Endometrium (tissue), 2 donors: Measurements from ENCODE around the gene C6orf89.
"Not testable (repeated sequence)": the region's sequence is repeated elsewhere in the genome, so short reads cannot be mapped to it uniquely, and the experiment has no call there.

Experiments used
- FAIRE-seq: peaks from 2 replicates; lab custom pipeline; 2012; peaks lifted over from hg19 to GRCh38; lab: Jason Lieb, UNC
- donor health status: control.
- donor health status: control.

Gene C6orf89

DNA sequence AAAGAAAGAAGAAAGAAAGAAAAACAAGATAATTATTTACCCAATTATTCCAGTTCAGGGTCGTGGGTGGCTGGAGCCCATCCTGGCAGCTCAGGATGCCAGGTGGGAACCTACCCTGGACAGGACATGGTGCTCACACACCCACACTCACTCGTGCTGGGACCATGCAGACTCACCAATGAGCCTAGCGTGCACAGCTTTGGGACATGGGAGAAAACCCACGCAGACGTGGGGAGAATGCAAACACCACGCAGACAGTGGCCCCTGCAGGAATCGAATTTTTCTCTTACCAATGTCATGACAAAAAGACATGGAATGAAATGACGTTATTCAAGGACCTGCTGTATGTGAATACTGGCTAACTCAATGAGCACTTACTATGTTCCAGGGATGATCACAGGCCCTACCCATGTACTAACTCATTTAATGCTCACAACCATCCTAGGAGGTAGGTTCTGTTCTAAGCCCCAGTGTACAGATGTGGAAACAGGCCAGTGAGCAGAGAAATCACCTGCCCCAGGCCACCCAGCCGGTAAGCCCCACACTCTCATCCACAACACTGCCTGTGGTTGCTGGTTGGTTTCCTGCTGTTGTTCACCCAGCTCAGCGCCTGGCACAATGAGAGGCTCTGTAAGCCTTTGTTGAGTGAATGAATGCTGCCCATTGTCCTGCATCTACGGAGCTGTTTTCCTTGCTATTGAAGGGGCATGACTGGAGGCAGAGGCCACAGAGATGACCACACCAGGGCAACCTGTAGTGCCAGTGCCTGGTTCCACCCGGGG is 62.0 kb downstream of the C6orf89 start:
- no peak for FAIRE-seq

DNA sequence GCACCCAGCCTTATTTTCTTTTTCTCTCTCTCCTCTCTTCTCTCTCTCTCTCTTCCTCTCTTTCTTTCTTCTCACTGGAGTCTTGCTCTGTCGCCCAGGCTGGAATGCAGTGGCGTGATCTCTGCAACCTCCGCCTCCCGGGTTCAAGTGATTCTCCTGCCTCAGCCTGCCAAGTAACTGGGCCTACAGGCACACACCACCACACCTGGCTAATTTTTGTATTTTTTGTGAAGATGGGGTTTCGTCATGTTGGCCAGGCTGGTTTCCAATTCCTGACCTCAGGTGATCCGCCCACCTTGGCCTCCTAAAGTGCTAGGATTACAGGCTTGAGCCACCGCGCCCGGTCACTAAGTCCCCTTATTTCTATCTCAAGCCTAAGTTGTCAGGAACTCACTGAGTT is 63.3 kb downstream of the C6orf89 start:
- not testable (repeated sequence) for FAIRE-seq

DNA sequence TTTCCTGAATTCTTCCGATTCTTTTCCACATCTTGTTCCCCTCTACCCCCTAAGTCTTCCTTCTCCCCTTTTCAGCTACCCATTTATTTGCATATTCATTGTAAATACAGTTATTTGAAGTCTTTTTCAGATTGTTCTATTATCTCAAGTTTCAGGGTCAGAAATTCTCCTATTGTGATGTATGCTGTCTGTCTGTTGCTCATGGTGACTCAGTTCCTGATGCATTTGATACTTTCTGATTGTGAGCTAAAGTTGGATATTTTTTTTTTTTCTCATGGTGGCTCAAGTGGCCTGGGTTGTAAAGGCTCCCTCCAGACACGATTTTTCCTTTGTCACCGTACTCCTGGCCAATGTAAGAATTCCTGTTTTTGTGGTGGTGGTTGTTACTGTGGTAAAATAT is 63.9 kb downstream of the C6orf89 start:
- FAIRE-seq, result no peak

DNA sequence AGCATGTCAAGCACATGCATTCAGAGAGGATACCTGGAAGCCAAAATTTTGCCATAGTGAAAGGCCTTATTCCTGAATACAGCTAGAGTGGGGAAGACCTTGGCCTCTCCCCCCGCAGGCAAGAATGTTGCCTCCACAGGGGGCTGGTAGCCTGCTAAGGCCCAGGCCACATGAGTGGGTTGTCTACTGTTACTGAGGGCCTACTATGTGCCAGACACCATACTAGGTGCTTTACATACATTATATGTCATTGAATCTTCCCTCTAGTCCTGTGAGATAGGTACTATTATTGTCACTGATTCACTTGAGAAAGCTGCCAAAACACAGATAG is 68.1 kb downstream of the C6orf89 start:
- FAIRE-seq, result no peak

DNA sequence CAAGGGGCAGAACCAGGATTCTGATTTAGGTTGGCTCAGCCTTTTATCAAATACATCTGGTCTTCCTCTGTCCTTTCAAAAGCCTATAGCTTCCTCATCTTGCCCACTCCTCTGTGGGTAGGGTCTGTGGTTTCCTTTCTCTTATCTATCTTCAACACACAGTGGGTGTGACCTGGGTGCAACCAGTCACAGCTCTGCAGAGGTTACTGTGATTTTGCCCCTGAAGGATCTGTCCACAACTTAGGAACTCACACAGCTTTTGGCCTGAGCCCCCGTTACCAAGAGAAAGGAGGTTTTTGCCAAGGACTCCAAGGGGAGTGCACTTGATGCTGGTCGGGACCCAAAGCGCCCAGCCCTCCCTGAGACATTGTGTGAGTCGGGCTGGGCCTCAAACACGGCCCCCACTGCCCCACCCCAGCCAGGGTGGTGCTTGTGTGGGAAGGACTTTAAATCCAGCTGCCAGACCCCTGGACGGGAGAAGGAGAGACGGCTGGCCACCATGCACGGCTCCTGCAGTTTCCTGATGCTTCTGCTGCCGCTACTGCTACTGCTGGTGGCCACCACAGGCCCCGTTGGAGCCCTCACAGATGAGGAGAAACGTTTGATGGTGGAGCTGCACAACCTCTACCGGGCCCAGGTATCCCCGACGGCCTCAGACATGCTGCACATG is 68.6 kb downstream of the C6orf89 start, which contains the start of gene PI16:
PI16 (plus strand) TSS at position 477 of the 670 bp plus-strand sequence; CDS start at position 500, 23 bp downstream.
- no peak for FAIRE-seq

DNA sequence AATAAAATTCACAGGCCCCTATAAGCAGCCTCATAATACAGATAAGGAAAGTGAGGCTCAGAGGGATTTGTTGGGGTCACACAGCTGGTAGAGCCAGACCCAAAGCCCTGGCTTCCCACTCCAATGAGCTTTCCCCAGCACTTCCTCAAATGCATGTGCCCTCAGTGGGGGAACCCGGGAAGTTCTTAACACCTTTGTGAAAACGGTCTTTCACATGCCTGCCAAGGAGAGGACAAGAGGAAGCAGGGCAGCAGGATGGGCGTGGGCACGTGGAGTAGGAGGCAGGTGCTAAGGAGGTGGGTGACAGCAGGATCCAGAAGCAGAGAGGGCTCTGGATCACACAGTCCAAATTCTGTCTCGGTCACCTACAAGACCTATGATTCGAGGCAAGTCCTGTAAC is 69.4 kb downstream of the C6orf89 start:
- FAIRE-seq, result no peak

DNA sequence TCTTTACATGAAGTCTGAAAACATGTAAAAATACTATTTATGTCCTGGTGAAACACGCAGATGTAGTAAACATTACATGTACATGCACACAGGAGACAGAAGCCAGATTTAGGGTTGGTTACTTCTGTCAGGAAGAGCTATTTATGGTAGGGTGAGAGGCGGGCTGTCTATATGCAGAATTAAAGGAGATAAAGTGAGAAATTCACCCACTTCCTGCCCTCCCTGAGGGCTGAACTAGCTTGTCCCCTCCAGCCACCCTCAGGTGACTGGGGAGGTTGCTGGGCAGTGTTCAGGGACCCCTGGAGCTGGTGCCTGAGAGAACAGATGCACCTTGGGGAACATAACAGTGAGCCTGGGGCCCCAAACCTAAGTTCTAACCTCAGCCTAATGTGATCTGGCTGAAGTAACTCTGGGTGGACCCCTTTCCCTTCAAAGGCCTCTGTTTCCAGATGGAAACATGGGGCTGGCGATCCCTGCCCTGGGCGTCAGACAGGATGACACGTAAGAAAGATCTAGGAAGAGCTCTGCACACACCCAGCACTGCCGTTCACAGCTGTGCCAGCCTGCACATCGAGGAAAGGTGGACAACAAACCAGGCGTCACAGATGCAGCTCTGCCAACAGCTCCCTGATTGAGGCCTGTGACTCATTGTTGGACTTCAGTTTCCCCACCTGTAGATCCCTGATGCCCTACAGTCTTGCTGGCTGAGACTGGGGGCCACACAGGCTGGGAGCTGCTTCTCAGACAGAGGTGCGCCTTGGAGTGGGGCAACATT is 70.1 kb downstream of the C6orf89 start:
- no peak for FAIRE-seq

DNA sequence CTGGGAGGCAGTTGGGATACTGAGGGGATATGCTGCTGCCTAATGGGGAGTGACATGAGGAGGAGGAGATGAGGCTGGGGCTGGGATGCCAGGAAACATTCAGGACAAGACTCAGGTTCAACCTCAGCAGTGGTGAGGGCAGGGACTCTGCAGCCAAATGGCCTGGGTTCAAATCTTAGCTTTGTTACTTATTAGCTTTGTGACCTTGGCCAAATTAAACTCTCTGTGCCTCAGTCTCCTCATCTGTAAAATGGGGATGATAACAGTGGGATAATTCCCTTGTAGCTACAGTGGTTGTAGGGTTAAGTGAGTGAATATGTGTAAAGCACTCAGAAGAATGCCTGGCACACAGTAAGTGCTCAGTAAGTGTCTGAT is 70.7 kb downstream of the C6orf89 start:
- no peak for FAIRE-seq

DNA sequence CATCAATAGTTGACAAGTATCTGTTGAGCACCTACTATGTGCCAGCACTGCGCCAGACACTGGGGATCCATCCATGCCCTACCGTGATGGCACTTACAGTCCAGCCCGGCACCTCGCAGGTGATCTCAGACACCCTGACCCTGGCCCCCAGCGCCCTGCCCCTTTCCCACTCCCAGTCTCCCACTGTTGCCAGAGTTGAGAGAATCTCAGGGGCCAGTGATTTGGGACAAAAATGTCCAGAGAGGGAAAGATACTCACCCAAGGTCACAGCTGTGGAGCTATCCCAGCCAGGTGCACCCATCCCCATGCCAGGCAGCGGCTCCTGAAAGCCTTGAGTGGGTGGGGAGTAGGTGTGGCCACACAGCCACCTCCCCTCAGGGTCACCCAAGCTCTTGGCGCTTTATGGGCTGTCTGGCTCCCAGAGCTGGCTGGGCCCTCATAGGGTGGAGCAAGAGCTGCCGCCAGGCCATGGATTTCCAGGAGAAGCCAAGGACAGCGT is 72.1 kb downstream of the C6orf89 start:
- no peak for FAIRE-seq

DNA sequence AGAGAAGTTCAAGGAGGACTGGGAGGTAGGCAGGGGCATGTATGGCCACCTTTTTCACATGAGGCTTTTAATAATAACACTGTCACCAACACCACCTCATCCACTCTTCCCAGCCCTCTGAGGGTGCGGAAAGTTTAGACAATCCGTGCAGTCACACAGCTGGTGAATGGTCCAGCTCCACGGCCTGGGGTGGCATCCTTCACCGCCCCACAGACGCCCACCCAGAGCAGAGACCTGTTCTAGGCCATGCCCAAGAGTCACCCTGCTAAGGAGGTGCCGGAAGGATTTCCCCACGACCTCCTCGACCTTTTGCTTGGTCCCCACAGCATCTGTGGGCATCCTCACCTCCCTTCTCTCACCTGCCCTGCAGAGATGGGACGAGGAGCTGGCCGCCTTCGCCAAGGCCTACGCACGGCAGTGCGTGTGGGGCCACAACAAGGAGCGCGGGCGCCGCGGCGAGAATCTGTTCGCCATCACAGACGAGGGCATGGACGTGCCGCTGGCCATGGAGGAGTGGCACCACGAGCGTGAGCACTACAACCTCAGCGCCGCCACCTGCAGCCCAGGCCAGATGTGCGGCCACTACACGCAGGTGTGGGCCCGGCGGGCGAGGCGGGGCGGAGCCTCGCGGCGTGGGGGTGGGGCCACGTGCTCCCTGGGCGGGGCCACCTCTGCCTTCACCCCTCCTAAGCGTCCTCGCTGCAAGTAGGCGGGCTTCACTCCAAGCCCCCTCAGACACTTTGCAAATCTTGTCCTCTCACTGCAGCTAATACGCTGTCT is 73.2 kb downstream of the C6orf89 start:
- FAIRE-seq, result no peak

DNA sequence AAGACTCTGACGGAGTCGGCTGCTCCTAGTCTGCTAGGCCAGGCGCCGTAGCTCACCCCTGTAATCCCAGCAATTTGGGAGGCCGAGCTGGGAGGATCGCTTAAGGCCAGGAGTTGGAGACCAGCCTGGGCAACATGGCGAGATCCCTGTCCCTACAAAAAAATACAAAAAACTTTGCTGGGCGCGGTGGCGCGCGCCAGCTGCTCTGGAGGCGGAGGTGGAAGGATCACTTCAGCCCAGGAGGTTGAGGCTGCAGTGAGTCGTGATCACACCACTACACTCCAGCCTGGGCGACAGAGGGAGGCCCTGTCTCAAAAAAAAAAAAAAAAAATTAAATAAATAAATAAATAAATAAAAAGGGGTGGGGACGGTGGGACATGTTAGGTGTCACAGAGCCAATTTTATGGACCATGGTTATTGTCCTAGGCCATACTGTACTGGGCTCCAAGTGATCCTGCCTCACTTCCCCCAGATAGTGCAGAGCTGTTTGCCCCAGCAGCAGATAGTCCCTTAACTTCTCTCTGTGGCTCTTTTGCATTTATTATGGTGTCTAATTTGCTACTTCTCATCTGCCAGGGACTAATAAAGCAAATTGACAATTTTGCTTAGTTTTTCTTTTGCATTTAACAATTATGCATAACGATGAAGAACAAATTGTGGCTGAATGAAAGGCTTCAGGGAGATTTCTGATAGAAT is 74.0 kb downstream of the C6orf89 start:
- FAIRE-seq, result no peak

DNA sequence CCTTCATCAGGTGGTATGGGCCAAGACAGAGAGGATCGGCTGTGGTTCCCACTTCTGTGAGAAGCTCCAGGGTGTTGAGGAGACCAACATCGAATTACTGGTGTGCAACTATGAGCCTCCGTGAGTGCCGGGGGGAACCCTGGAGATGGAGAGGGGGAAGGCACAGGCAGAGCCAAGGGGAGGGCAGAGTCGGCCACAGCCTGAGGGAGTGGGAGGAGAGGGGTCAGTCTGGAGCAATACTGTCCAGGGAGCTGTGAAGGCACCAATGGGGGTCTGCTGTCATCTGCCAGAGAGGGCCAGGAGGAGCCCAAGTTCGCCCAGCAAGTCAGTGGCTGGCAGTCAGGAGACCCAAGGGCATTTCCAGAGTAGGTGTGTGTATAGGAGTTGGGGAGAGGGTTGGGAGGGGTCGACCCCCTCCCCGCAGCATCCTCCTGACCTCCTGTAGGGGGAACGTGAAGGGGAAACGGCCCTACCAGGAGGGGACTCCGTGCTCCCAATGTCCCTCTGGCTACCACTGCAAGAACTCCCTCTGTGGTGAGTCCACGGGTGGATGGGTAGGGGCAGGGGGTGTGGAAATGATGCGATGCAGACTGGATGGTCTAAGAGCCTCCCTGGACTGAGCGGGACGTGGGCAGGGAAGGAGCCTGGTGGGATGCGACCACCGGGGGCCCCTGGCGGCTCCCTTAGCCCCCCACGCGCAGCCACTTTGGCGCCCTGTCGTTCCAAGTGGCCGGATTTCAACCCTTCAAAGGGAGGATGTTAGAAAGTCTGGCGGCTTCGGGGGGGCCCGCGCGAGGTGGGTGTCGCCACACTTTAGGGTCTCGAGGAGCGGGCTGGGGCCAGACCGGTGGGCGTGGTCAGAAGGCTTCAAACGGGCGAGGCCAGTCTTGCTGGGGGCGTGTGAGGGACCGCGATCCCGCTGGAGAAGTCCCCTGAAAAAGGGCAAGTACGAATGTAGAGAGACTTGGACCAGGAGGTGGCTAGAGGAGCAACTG is 76.0 kb downstream of the C6orf89 start:
- no peak for FAIRE-seq

DNA sequence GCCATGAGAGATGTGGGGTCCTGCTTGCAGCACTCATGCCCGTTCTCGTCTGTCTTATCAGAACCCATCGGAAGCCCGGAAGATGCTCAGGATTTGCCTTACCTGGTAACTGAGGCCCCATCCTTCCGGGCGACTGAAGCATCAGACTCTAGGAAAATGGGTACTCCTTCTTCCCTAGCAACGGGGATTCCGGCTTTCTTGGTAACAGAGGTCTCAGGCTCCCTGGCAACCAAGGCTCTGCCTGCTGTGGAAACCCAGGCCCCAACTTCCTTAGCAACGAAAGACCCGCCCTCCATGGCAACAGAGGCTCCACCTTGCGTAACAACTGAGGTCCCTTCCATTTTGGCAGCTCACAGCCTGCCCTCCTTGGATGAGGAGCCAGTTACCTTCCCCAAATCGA is 77.1 kb downstream of the C6orf89 start:
- no peak for FAIRE-seq

DNA sequence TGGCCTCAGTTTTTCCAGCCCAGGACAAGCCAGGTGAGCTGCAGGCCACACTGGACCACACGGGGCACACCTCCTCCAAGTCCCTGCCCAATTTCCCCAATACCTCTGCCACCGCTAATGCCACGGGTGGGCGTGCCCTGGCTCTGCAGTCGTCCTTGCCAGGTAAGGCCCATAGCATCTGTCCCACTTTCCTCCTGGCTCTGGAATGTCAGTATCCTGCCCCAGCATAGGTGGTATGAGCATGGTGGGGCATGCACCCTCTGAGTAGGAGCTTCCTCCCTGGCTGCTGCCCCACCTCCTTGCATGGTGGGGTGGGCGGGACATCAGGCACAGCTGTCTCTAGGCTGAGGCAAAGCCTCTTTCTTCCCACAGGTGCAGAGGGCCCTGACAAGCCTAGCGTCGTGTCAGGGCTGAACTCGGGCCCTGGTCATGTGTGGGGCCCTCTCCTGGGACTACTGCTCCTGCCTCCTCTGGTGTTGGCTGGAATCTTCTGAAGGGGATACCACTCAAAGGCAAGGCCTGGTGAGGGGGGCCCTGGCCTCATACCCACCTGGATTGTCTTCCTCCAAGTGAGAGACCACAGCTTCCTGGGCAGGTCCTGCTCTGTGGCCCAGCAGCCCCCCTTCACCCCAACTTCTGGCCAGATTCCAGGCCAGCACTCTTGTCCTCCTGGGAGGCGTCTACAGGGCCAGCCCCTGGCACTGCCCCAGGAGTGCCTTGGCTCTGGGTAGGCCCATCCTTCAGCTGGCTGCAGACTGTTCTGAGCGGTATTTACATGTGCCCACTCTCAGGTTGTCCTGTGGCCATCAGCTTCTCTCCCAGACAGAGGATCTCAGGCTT is 77.9 kb downstream of the C6orf89 start:
- no peak for FAIRE-seq

DNA sequence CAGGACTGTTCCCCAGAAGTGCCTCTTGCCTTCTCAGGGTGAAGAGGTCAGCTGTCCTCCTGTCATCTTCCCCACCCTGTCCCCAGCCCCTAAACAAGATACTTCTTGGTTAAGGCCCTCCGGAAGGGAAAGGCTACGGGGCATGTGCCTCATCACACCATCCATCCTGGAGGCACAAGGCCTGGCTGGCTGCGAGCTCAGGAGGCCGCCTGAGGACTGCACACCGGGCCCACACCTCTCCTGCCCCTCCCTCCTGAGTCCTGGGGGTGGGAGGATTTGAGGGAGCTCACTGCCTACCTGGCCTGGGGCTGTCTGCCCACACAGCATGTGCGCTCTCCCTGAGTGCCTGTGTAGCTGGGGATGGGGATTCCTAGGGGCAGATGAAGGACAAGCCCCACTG is 78.6 kb downstream of the C6orf89 start:
- no peak for FAIRE-seq

DNA sequence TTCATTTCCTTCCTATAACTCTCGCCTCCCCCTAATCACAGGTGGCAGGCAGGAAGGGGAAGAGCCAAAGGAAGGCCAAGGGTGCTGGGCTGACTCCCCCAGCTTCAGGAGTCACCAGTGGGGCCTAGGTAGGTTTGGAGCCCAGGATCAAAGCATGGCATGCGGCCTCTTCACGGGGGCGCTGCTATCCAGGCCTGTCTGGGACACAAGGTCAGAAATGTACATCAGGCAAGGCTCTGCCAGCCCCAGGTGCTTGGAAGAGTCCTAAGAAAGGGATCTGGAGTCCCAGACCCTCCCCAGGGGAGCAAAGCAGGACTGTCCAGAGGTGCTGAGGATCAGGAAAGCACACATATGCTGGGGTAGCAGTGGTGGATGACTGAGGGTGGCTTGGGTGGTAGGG is 79.2 kb downstream of the C6orf89 start:
- FAIRE-seq, result no peak

DNA sequence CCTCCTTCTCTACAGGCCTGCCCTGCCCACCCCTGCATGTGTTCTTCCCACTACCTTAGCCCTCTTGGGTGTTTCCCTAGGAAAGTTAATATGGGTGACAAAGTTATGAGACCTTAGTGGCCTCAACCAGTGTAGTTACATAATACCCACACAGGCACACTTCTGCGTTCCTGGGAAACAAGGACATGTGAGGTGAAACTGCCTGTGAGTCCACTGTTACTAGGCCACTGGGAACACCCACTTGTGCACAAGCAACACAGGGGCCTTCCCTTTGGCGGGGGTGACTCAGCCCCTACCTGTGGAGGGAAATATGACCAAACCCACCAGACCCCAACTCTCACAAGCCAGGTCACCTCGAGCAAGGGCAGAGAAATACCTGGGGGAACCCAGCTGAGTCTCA is 81.5 kb downstream of the C6orf89 start:
- no peak for FAIRE-seq

DNA sequence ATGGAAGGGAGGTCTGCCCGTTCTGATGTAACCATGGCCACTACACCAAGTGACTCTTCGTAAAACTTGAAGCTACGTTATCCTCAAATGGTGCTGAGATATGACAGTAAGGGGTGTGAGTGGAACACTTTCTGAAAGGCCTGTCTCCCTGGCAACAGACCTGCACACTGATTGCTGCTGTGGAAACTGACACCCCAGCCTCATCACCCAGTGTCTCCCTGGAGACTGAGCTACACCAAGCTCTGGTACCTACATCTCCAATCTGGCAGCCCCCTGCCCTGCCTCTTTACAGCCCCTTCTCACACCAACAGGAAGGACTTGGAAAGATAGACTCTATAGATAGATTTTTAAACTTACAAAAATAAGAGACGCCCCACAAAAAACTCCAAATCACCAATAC is 82.0 kb downstream of the C6orf89 start:
- FAIRE-seq, result no peak

DNA sequence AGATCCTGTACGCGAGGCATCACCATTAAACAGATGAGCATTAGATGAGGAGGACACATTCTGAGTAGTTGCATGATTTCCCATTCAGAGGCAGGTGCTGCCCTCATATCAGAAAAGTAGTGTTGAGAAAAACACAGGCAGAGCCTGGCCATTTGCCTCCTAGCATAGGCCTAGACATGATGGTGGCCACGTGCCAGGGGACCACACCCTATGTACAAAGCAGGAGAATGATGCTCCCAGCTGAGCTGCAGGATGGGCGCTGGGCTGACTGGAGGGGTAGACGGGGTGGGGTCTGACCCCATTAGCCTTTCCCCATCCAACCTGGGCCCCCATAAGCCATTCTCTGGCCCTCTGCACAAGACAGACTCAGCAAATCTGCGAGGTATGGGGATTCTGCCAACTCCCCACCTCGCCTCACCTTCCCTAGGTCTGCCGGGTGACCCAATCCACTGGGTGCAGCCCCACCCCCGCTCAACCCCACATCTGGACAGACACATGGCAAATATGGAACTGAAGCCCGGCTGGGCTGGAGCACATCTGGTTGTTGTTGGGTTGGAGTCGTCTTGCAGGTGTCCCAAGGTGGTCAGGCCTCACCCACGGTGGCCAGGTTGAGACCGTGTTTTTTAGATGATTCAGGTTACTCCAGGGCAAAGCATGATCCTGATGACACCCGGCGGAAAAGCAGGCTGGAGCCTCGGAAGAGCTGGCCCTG is 82.7 kb downstream of the C6orf89 start:
- no peak for FAIRE-seq
